Measurements from ENCODE around the gene ZIC1.

ZIC1 gene

DNA sequence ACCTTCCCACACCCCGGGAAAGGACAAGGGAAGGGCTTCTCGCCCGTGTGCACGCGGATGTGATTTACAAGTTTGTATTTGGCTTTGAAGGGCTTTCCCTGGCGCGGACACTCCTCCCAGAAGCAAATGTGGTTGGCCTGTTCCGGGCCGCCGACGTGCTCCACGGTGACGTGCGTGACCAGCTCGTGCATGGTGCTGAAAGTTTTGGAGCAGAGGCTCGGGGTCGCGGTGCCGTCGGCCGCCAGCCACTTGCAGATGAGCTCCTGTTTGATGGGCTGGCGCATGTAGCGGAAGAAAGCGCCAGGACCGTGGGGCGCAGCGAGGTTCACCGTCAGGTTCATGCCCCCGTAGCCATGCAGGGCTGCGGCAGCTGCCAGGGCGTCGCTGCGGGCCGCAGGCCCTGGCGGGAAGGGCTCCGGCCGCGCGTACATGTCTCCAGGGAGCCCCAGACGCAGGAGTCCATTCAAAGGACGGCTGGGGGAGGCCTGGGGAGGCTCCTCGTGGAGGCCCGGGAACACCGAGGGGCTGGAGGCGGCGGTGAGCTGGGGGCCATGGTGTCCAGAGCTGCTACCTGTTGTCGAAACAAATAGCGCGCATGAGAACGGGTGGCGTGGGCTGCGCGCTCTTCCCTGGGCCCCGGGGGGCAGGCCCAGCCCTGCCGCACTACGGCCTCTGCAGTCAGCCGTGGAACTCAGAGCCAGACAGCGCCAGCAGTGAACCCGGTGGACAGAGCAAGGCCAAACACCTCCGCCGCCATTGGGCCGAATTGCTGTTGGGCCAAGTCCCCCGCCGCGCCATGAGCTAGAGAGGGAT lies 13.1 kb upstream of the ZIC1 start:
- no peak for TF ChIP-seq GATA3 (IDR thresholded peaks at IDR 0.05; ENCODE audit: low read depth, low read length)

GRCh38 chr3:147396712-147397046 lies 12.5 kb upstream of the ZIC1 start:
- no peak for TF ChIP-seq GATA3 (IDR thresholded peaks at IDR 0.05; ENCODE audit: low read depth, low read length)
- no peak for TF ChIP-seq GATA2 (IDR thresholded peaks at IDR 0.05; ENCODE audit: low read depth, low read length)

DNA sequence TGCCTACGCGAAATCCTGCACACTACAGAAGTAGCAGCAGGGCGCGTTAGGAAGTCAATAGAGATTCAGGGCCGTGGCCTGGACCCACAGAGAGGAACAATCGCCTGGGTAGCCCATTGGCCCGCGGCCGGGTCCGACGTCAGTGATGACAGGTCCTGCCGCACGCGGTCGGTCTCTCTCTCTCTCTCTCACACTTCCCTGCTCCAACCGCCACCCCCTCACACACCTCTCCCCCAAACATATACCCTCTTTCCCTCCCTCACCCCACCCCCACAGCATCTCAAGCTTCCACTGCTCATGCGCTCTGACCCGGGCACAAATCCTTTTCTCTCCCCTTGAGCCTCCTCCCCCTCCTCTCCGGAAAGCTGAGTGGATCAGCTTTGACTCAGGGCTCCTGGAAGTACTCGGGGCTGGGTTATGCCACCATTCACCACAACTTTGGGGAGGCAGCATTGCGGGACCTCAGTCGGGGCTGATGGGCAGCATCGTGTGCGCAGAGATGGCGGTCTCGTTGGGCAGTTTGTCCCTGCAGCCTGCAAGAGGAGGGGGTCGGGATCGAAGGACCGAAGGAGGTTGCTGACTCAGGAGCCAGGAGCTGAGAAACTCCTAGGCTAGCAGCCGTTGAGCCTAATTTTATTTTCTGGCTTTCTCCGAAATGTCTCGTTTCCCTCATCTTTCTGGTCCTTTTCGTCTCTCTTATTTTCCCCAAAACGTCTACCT lies 11.8 kb upstream of the ZIC1 start:
- TF ChIP-seq GATA3 (IDR thresholded peaks at IDR 0.05; ENCODE audit: low read depth, low read length) (no peak), GATA2 (IDR thresholded peaks at IDR 0.05; ENCODE audit: low read depth, low read length) (no peak)

- no peak for TF ChIP-seq GATA3 (IDR thresholded peaks at IDR 0.05; ENCODE audit: low read depth, low read length)
- no peak for TF ChIP-seq GATA2 (IDR thresholded peaks at IDR 0.05; ENCODE audit: low read depth, low read length)
Observed at GRCh38 chr3:147397875-147398812, 11.0 kb upstream of the ZIC1 start.

GRCh38 chr3:147398813-147399534 lies 10.2 kb upstream of the ZIC1 start:
- TF ChIP-seq GATA2 (IDR thresholded peaks at IDR 0.05; ENCODE audit: low read depth, low read length) (no peak), GATA3 (IDR thresholded peaks at IDR 0.05; ENCODE audit: low read depth, low read length) (no peak)

GRCh38 chr3:147400111-147400510 lies 9.1 kb upstream of the ZIC1 start:
- TF ChIP-seq GATA3 (IDR thresholded peaks at IDR 0.05; ENCODE audit: low read depth, low read length) (no peak), GATA2 (IDR thresholded peaks at IDR 0.05; ENCODE audit: low read depth, low read length) (no peak)

GRCh38 chr3:147400999-147401398 lies 8.2 kb upstream of the ZIC1 start:
- TF ChIP-seq GATA2 (IDR thresholded peaks at IDR 0.05; ENCODE audit: low read depth, low read length) (no peak), GATA3 (IDR thresholded peaks at IDR 0.05; ENCODE audit: low read depth, low read length) (no peak)

DNA sequence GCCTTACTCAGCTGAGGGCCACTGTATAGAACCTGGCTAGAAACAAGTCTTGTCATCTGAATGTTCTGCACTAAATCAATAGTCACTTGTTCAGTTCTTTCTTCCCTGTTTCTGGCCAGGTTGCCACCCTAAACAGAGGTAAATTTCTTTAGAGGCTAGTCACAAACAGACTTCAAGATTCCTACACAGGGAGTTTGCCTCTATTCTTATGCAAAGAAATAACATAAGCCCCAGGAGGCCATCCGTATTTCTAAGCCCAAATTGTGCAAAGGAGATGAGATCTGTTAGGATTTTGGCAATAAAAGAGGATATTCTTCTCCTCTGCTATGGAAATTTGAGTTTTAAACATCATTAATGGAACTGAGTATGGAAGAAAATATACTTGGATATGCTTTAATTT lies 7.7 kb upstream of the ZIC1 start:
- TF ChIP-seq GATA3 (IDR thresholded peaks at IDR 0.05; ENCODE audit: low read depth, low read length) (no peak), GATA2 (IDR thresholded peaks at IDR 0.05; ENCODE audit: low read depth, low read length) (no peak)

- TF ChIP-seq GATA3 (IDR thresholded peaks at IDR 0.05; ENCODE audit: low read depth, low read length) (no peak), GATA2 (IDR thresholded peaks at IDR 0.05; ENCODE audit: low read depth, low read length) (no peak)
Observed at GRCh38 chr3:147402159-147402558, 7.0 kb upstream of the ZIC1 start.

GRCh38 chr3:147403511-147403910 lies 5.7 kb upstream of the ZIC1 start:
- TF ChIP-seq GATA2 (IDR thresholded peaks at IDR 0.05; ENCODE audit: low read depth, low read length) (no peak), GATA3 (IDR thresholded peaks at IDR 0.05; ENCODE audit: low read depth, low read length) (no peak)

DNA sequence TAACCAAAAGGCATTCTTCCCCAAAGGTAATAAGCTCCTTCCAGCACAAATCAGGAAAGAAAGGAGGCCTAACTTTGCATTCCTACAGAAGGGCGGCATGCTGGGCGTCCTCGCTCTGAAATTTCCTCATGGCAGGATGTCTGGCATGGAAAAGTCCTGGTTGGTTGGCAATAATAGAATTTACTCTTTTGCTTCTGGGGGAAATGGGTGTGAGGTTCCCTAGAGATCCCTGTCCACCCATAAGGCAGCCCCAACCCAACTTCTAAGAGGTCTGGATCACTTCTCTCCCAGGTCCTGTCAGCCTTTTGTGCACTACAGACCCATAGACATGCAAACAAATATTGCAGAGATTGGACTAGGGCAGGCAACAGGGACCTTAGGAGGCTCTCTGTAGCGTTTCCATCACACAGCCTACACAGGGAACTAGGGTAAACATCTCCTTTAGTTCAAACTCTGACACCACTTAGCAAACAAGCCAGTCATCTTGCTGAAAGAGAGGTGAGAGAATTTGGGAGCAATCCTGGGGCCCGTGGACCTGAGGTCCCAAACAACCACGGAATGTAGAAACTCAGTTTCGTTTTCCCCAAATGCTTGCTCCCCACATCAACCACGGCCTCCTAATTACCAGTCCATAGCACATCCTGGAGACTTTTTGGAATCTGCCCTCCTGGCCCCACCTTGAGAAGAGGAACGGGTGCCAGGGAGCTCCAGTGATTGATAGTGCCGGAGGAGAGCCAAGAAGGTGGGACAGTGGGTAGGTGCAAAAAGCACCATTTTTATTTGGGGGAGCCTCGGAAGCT lies 5.0 kb upstream of the ZIC1 start:
- TF ChIP-seq GATA3 (IDR thresholded peaks at IDR 0.05; ENCODE audit: low read depth, low read length) (no peak), GATA2 (IDR thresholded peaks at IDR 0.05; ENCODE audit: low read depth, low read length) (no peak)

GRCh38 chr3:147404800-147405230 lies 4.3 kb upstream of the ZIC1 start:
- no peak for TF ChIP-seq GATA2 (IDR thresholded peaks at IDR 0.05; ENCODE audit: low read depth, low read length)
- no peak for TF ChIP-seq GATA3 (IDR thresholded peaks at IDR 0.05; ENCODE audit: low read depth, low read length)
